GM18868 (cell line): ENCODE data around the gene SDHA.
"Not testable (repeated sequence)": the region's sequence is repeated elsewhere in the genome, so short reads cannot be mapped to it uniquely, and the experiment has no call there.

ENCODE experiments used
- ATAC-seq: cut with Tn5 transposase; IDR thresholded peaks from one replicate; pipeline ENCODE4 v1.9.1; 2021; ENCODE audit warnings: mild to moderate bottlenecking, moderate library complexity; ENCODE audit not compliant: unreplicated experiment

Gene SDHA

GRCh38 chr5:296954-297353 lies 78.8 kb downstream of the SDHA start:
- not testable (repeated sequence) for ATAC-seq

GRCh38 chr5:297448-297847 lies 79.3 kb downstream of the SDHA start:
- not testable (repeated sequence) for ATAC-seq

GRCh38 chr5:297991-298736 lies 80.0 kb downstream of the SDHA start:
- ATAC-seq, result not testable (repeated sequence)

GRCh38 chr5:298737-299125 lies 80.6 kb downstream of the SDHA start:
- ATAC-seq, result no peak

GRCh38 chr5:299921-300320 lies 81.8 kb downstream of the SDHA start:
- ATAC-seq, result not testable (repeated sequence)

- ATAC-seq, result not testable (repeated sequence)
Measured at GRCh38 chr5:300691-301435, 82.7 kb downstream of the SDHA start.

- ATAC-seq, result not testable (repeated sequence)
Measured at GRCh38 chr5:302416-302815, 84.3 kb downstream of the SDHA start.

GRCh38 chr5:302966-303365 lies 84.8 kb downstream of the SDHA start:
- ATAC-seq, result no peak

- not testable (repeated sequence) for ATAC-seq
Measured at GRCh38 chr5:303741-304140, 85.6 kb downstream of the SDHA start.

- no peak for ATAC-seq
Measured at GRCh38 chr5:305050-305449, 86.9 kb downstream of the SDHA start.

- no peak for ATAC-seq
Measured at GRCh38 chr5:305459-305858, 87.3 kb downstream of the SDHA start.

GRCh38 chr5:306011-306805 lies 88.1 kb downstream of the SDHA start:
- ATAC-seq, result no peak
